Thoracic aorta (tissue), 2 donors: ENCODE results near the gene EI24. TPM values are rescaled to one million over a fixed set of nuclear protein-coding genes. Genes with fewer than 3 reads are reported as not detected.

ENCODE experiments used
- ATAC-seq: fragments of 150-250 bp; one replicate; pipeline ENCODE4 v1.8.0; 2017; ENCODE audit warnings: low read depth; ENCODE audit not compliant: insufficient number of reproducible peaks, low FRiP score
- DNase-seq: peaks from one replicate; pipeline ENCODE4 v3.0.0-alpha.2; 2020; ENCODE audit warnings: low spot score
- H3K27ac ChIP-seq, 2 donors: fragments of 200-600 bp; sonication (generic); 1 replicate in 1 of 2; 2 replicates in 1 of 2; pipeline ENCODE4 v1.5.1; 2016; ENCODE audit warnings: mild to moderate bottlenecking in 2 of 2, moderate library complexity in 2 of 2
- H3K27me3 ChIP-seq: fragments of 200-600 bp; sonication (generic); replicated peaks from 2 replicates; pipeline ENCODE4 v1.6.0; 2016; ENCODE audit warnings: mild to moderate bottlenecking; ENCODE audit not compliant: insufficient read depth
- H3K36me3 ChIP-seq: fragments of 200-600 bp; sonication (generic); one replicate; pipeline ENCODE4 v1.5.1; 2016
- H3K4me1 ChIP-seq, 2 donors: fragments of 200-600 bp; sonication (generic); 1 replicate in 1 of 2; 2 replicates in 1 of 2; pipeline versions ENCODE4 v1.5.1 to v1.6.0; 2016; ENCODE audit warnings: low read depth in 2 of 2, mild to moderate bottlenecking in 1 of 2; ENCODE audit not compliant: control insufficient read depth in 1 of 2
- H3K4me3 ChIP-seq: fragments of 200-600 bp; sonication (generic); 2 replicates; pipeline ENCODE4 v1.5.1; 2016; ENCODE audit warnings: mild to moderate bottlenecking
- H3K9me3 ChIP-seq: fragments of 200-600 bp; sonication (generic); 2 replicates; pipeline ENCODE4 v1.5.1; 2016
- total RNA-seq, 2 donors: library from RNA; depleted of rRNA; stranded (reverse); fragments of >200 nt; gene quantifications; one replicate each; pipeline versions ENCODE4 v1.1.0 to v1.2.3, GENCODE V29; 2016
- TF ChIP-seq, protein P1 (sequence below): fragments of 200-600 bp; sonication (generic); IDR thresholded peaks from one replicate; pipeline ENCODE4 v1.5.1; 2019; ENCODE audit warnings: antibody characterized with exemption

Gene EI24
- total RNA-seq, 2 donors from 2014 or later, result 68.4 to 70.0 TPM

DNA sequence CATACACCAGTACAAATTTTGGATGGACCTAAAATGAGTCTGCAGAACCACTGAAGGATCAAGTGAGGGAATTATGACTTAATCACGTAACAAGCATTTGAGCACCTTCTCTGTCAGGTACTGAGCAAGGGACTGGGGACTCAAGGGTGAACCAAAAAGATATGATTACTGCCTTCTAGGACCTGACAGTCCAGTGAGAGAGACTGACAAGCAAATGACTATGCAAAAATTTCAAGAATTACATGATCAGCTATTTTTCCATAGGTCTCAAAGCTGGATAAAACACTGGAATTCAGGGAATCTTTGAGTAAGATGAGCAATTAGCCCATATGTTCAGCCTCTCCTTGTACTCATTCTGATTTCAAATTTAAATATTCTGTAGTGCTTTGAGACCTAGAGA is 18.2 kb downstream of the EI24 start:
- TF ChIP-seq, protein P1, sequence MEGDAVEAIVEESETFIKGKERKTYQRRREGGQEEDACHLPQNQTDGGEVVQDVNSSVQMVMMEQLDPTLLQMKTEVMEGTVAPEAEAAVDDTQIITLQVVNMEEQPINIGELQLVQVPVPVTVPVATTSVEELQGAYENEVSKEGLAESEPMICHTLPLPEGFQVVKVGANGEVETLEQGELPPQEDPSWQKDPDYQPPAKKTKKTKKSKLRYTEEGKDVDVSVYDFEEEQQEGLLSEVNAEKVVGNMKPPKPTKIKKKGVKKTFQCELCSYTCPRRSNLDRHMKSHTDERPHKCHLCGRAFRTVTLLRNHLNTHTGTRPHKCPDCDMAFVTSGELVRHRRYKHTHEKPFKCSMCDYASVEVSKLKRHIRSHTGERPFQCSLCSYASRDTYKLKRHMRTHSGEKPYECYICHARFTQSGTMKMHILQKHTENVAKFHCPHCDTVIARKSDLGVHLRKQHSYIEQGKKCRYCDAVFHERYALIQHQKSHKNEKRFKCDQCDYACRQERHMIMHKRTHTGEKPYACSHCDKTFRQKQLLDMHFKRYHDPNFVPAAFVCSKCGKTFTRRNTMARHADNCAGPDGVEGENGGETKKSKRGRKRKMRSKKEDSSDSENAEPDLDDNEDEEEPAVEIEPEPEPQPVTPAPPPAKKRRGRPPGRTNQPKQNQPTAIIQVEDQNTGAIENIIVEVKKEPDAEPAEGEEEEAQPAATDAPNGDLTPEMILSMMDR, result no peak
- no peak for ATAC-seq
- H3K9me3 ChIP-seq, result no peaks in the 10 kb centered on the region
- H3K27ac ChIP-seq, result no peak overlapping the region
- H3K4me3 ChIP-seq, result no peak overlapping the region
- H3K36me3 ChIP-seq, result peaks cover 14% of the 10 kb centered on the region
- DNase-seq, result no peak
- H3K27me3 ChIP-seq, result no peaks in the 10 kb centered on the region
- peaks cover 0 to 9% of the 10 kb centered on the region in 2 donors for H3K4me1 ChIP-seq

DNA sequence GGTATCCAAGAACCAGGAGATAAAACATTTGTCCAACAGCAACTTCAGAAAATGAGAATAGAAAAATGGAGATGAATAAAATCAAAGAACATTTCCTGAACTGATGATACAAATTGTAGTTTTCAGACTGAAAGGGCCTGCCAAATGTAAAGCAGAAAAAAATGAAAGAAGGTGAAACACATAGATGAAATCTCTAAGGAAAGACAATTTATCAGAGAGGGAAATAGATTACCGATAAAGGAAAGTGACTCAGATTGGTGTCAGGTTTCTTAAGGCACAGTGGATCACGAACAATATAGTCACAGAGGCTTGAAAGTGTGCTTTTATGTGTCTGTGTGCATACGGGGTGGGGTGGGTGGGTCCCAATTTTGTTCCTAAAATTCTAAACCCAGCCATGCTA is 19.2 kb downstream of the EI24 start:
- TF ChIP-seq, protein P1, result no peak
- ATAC-seq (no peak), DNase-seq (no peak)
- H3K4me1 ChIP-seq, result peaks cover under 1 to 12% of the 10 kb centered on the region in 2 donors
- H3K9me3 ChIP-seq, result no peaks in the 10 kb centered on the region
- no peaks in the 10 kb centered on the region for H3K27me3 ChIP-seq
- peaks cover 4% of the 10 kb centered on the region for H3K36me3 ChIP-seq
- H3K4me3 ChIP-seq, result no peak overlapping the region
- no peak overlapping the region for H3K27ac ChIP-seq

DNA sequence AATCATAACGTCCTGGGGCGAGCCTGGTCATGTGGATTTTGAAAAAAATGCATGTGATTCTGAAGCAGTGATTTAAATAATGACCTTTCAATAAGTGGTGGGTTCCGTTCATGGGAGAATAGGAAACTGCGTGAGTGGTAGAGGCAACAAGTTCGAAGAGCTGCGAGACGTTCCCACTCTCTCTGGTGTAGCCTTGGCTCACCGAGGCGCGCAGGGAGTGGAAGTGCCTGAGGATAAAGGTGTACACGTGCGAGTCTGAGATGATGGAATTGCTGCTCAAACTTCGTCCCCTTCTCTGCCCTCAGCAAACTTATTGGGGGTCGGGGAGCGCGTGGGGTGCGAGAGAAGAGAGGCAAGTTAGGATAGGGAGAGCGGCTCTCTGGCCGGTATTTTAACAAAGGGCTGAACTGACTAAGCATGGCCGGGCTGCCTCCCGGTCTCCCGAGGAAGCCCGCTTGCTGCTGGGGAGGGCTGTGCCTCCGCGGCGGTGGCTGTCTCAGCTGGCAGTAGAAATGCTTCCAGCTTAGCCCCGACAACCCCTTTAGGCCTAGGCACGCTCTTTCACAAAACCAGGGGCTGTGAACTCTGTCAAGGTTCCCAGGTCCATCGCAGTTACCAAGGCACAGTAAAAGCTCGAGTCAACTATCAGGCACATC is 22.5 kb downstream of the EI24 start:
- DNase-seq, result peak; percentile 4
- H3K4me1 ChIP-seq, result peaks cover 3 to 33% of the 10 kb centered on the region in 2 donors
- peak; percentile 32 for ATAC-seq
- H3K36me3 ChIP-seq, result no peaks in the 10 kb centered on the region
- TF ChIP-seq, protein P1, result no peak
- H3K27me3 ChIP-seq, result no peaks in the 10 kb centered on the region
- H3K4me3 ChIP-seq, result peak overlapping the region; percentile 92
- H3K27ac ChIP-seq, result peak overlapping the region; percentile 96 to 99
- no peaks in the 10 kb centered on the region for H3K9me3 ChIP-seq

DNA sequence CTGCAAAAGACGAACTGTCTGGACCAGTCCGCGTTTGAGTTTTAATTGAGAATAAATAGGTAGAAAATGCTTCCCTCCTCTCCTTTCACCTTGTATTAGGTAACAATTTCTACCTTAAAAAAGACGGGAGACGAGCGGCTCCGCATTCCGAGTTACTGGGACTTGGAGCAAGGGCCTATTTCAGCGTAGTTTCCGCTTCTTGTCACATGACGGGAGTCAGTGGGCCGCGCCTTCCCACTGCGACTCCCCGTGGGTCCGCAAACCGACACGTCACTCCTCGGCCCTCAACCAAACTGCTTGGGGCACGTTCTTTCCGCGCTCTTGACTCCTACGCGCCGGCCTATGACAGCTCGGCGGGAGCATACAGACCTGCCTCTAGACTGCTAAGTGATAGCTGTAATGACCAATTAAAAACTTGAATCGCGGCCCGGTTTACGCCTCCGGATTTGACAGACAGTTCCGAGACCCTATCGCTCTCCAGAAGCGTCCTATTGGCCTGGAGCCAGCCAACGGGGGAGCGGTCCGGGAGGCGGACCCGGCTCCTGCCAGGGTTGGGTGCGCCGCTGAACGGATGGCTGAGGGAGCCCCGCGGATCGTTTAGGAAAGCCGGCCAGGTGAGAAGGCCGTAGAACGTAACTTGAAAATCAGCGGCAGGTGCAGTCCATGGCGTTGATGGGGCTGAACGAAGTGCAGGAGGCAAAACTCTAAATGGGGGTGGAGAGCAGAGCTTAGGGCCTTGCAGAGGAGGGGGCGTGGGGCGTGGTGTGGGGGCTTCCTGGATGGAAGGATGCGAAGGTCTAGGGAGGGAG is 23.2 kb downstream of the EI24 start, which contains the start of gene STT3A:
Gene STT3A (plus strand): TSS at position 548 of the 809 bp plus-strand sequence. CDS start 3,064 bp downstream, outside the sequence.
- Histone ChIP-seq H3K4me3 (peak within 1 kb of the TSS; percentile 92), H3K9me3 (no peaks in the 10 kb centered on the region), H3K36me3 (no peaks in the 10 kb centered on the region), H3K27ac (peak within 1 kb of the TSS; percentile 96 to 99), H3K27me3 (no peaks in the 10 kb centered on the region), H3K4me1 (peaks cover 3 to 33% of the 10 kb centered on the region in 2 donors)
- DNase-seq, result peak; percentile 99
- TF ChIP-seq, protein P1, result no peak
- peak; percentile 100 for ATAC-seq

DNA sequence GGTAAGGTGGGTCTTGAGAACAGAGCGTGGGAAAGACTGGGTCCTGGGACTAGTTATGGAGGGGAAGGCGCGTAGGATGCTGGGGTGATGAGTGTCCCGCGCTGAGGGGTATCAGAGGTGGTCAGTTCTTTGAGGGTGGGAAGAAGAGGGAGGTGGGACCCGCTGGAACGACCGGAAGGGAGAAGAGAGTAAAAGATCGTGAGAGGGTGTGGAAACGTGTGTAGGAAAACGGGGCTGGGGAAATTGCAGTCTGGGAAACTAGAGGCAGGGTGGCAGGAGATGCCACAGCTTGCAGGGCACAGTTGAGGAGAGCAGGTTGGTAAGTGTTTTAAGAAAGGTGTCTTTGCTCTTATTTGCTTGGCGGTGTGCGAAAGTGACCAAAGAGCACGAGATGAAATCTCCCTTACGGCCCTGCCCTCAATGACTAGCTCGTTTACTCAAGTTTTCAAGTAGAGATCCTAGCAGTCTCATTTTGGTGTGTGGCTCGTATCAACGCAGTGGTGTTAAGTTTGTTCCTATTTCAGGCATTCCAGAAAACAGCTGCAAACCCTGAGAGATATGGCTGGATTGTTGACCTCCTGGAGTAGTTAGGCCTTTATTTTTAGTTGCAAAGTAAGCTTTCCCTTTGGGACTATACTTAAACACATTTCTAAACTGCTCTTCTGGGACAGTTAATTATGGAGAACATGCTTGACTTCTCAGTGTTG is 24.0 kb downstream of the EI24 start:
- no peak for DNase-seq
- ATAC-seq, result no peak

More for the DNA sequence above, 24.0 kb downstream of the EI24 start:
- H3K36me3 ChIP-seq, result peaks cover 4% of the 10 kb centered on the region
- peak overlapping the region; percentile 72 to 80 for H3K27ac ChIP-seq
- no peaks in the 10 kb centered on the region for H3K9me3 ChIP-seq
- H3K4me1 ChIP-seq, result peaks cover 3 to 33% of the 10 kb centered on the region in 2 donors
- peak overlapping the region; percentile 92 for H3K4me3 ChIP-seq
- no peaks in the 10 kb centered on the region for H3K27me3 ChIP-seq
- TF ChIP-seq, protein P1, result no peak
